Nephron progenitor cell (in vitro differentiated cells): Measurements from ENCODE around the gene CTDSPL.

ENCODE experiments used
- DNase-seq: peaks from one replicate; pipeline ENCODE4 v3.0.0; 2021
- H3K27ac Mint-ChIP-seq: 2 replicates; pipeline ENCODE4 v1.8.0; 2021; ENCODE audit warnings: mild to moderate bottlenecking, moderate library complexity, mixed read lengths
- H3K27me3 Mint-ChIP-seq: 2 replicates; pipeline ENCODE4 v1.8.0; 2021; ENCODE audit warnings: mild to moderate bottlenecking, low read depth, mixed read lengths; ENCODE audit not compliant: poor library complexity
- H3K36me3 Mint-ChIP-seq: 2 replicates; pipeline ENCODE4 v1.8.0; 2021; ENCODE audit warnings: low read depth, mixed read lengths
- H3K4me1 Mint-ChIP-seq: 2 replicates; pipeline ENCODE4 v1.8.0; 2021; ENCODE audit warnings: mixed read lengths
- H3K4me3 Mint-ChIP-seq: 2 replicates; pipeline ENCODE4 v1.8.0; 2021; ENCODE audit warnings: mild to moderate bottlenecking, moderate library complexity, mixed read lengths
- H3K9me3 Mint-ChIP-seq: 2 replicates; pipeline ENCODE4 v1.8.0; 2021; ENCODE audit warnings: mild to moderate bottlenecking, moderate library complexity, mixed read lengths
- CTCF ChIP-seq: fragments of 200-600 bp; sonication (generic); IDR thresholded peaks from 2 replicates; pipeline ENCODE4 v1.5.0; 2021; ENCODE audit warnings: antibody characterized with exemption

CTDSPL gene

GRCh38 chr3:38028621-38029361 is 167.1 kb downstream of the CTDSPL start:
- Mint-ChIP-seq H3K36me3 (no peaks in the 10 kb centered on the region), H3K4me1 (peaks cover 20% of the 10 kb centered on the region), H3K9me3 (no peaks in the 10 kb centered on the region), H3K27ac (no peak overlapping the region), H3K27me3 (peaks cover 79% of the 10 kb centered on the region), H3K4me3 (peak overlapping the region; percentile 85)
- DNase-seq = peak; percentile 47
- TF ChIP-seq CTCF = no peak

GRCh38 chr3:38029400-38030125 is 167.9 kb downstream of the CTDSPL start, which contains the start of gene PLCD1:
PLCD1 (minus strand) TSS chr3:38029642; CDS start chr3:38029539, 103 bp downstream.
- peaks cover 16% of the 10 kb centered on the region for H3K4me1 Mint-ChIP-seq
- peaks cover 82% of the 10 kb centered on the region for H3K27me3 Mint-ChIP-seq
- peak within 1 kb of the TSS; percentile 85 for H3K4me3 Mint-ChIP-seq
- H3K9me3 Mint-ChIP-seq = no peaks in the 10 kb centered on the region
- no peak within 1 kb of the TSS for H3K27ac Mint-ChIP-seq
- peak; percentile 83 for DNase-seq
- no peaks in the 10 kb centered on the region for H3K36me3 Mint-ChIP-seq
- no peak for TF ChIP-seq CTCF

DNA sequence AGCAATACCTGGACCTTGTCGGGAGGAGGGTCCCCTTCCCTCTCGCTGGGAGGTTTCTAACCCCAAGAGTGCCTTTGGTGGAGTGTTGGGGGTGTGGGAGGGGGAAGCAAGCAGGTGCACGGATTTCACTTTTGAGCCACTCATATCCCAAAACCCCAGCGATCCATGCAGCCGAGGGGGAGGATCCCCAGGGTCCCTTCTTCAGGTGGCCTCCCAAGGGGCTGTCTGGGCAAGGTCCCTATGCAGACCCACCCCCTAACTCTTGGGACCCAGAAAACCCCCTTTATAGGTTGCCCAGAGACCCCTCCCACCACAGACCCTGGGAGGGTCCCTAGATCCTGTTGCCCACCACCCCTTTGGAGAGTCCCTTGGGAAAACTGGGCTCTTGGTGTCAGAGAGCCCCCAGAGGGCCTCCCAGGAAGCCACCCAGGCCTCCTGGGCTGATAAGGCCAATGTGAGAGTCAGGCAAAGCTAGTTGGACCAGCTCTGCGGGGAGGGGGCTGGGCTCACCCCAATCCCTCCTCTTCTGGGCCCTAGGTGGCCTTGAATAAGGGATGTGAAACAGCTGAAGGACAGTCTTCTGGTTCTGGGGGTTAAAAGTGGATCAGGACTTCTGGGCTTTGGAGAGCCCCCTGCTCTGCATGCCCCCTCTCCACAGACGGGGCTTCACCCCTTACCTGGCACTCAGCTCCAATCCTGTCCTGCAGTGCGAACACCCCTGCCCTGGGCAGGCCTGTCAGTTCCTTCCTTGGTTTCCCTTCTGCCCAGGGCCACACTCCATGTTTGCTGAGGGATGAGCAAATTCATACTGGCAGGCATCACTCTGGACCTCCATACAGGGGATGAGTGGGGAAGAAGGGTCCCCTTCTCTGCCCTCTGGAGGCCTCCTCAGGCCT is 168.7 kb downstream of the CTDSPL start:
- DNase-seq = no peak
- H3K36me3 Mint-ChIP-seq = no peaks in the 10 kb centered on the region
- H3K27ac Mint-ChIP-seq = no peak overlapping the region
- H3K27me3 Mint-ChIP-seq = peaks cover 83% of the 10 kb centered on the region
- H3K9me3 Mint-ChIP-seq = no peaks in the 10 kb centered on the region
- no peak for TF ChIP-seq CTCF
- peaks cover 11% of the 10 kb centered on the region for H3K4me1 Mint-ChIP-seq
- peak overlapping the region; percentile 70 for H3K4me3 Mint-ChIP-seq

DNA sequence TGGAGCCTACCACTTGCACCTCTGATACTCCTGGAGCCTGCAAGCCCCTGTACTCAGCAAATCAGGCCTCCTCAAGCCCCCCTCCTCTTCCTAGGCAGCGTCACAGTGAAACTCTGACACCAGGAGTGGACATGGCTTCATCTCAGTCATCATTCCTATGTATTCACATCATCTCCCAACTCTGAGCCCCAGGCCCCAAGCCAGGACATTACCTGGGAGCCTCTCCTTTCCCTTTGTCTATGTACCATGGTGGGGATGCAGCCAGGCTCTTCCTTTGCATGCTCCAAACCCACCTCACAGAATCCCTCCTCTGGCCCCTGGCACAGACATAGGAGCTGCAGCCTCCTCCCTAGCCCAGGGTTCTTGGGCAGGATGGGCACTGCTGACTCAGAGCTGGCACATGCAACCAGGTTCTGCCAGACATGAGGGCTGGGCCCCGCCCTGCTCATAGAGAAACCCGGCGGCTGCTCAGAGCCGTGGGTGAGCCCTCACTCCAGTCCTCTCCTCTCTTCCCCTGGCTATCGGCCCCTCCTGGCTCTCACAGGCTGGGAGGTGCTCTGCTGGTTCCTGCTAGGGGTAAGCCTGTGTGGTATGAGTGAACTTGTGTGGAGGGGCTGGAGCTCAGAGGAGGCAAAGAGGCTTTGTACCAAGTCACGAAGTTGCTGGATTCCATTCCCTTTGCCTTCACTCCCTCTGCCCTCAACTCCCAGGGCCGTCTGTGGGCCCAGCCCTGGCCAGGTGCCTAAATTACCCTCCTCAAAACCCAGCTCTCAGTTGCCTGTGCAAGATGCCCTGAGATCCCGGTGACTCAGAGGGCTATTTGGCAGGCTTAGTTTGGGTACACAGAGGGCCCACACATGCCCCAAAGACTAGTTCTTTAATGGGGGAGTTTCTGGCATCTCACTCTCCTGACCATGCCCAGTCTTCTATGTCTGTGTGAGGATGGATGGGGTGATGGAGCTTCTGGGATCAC is 169.6 kb downstream of the CTDSPL start:
- Mint-ChIP-seq H3K27me3 (peaks cover 82% of the 10 kb centered on the region), H3K27ac (no peak overlapping the region)
- DNase-seq = no peak

More for the DNA sequence above, 169.6 kb downstream of the CTDSPL start:
- Mint-ChIP-seq H3K36me3 (no peaks in the 10 kb centered on the region), H3K4me3 (peak overlapping the region; percentile 66), H3K4me1 (peaks cover 6% of the 10 kb centered on the region), H3K9me3 (no peaks in the 10 kb centered on the region)
- no peak for TF ChIP-seq CTCF
